Kasumi-1 (cell line): Measurements from ENCODE around the gene SGMS1.

Source experiments
- DNase-seq, 2 experiments: peaks; one replicate each; lab custom pipeline; 2025; lab: John Stamatoyannopoulos, UW

Gene SGMS1

DNA sequence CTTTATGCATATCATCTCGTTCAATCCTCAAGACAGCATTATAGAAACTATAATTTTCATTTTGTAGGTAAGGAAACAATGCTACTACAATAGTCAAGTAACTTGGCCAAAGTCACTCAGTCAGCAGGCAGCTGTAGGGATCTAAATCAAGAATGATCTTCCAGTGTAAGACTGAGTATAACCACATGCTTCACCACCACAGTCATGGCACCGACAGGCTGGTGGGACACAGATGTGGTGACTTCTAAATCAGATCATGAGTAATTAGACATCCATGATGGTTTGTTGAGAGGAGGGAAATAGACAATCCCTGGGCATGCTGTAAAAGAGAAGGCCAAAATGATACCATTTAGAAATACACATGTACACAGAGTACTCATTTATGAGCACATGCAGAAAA lies 288.4 kb downstream of the SGMS1 start:
- DNase-seq: no peak

DNA sequence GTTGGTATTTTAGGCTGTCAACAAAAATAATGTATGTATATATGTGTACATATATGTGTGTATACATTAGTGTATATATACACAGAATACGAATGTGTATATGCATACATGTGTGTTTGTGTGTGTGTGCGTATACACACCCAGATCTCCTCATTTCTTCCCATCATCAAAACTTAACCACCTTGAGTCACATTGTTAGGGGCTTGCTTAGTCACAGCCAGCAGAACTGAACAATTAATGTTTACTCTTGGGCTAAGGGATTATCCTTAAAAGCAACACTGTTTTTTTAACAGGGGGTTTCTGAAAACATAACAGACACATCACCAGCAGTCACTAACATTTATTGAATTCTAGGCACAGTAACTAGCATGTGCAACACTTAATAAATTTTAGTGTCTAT lies 289.5 kb downstream of the SGMS1 start:
- DNase-seq: no peak

DNA sequence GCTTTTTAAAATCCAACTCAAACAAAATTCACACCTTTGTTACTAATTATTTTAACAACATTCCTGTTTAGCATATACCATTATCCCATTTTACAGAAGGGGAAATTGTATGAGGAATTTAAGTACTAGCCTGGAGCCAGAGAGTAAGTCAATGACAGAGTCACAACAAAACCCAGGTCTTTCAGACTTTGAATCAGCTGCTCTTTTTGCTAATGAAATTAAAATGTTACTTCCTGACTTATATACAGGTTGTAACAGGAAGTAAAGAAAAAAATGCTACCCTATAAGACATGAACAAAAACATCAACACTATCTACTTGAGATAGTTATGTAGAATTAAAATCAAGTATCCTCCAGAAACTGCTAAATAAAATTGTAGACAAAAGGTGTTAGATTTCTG lies 289.9 kb downstream of the SGMS1 start:
- no peak for DNase-seq

DNA sequence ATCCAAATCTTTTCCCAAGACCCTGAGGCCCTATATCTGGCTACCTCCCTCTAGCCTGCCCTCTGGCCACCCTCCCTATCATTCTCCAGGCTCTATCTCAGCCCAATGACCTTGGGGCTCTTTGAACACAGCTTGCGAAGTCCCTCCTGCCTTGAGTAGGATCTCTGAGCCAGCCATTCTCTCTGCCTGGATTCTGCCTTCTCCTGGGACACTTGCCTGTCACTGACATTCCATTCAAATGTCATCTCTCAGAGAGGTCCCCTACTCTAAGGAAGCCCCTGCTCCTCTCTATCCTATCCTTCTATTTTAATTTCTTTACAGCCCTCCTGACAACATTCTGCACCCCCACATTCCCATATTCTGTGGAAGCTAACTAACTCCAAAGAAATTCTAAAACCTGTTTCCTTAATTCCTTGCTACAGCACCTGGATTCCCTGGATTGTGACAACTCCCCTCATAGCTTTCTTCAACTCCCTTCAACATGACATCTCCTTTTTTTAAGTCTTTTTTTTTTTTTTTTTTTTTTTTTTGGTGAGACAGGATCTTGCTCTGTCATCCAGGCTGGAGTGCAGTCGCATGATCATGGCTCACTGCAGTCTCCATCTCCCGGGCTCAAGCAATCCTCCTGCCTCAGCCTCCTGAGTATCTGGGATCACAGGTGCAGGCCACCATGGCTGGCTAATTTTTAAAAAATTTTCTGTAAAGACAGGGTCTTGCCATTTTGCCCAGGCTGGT lies 291.5 kb downstream of the SGMS1 start:
- DNase-seq: no peak

DNA sequence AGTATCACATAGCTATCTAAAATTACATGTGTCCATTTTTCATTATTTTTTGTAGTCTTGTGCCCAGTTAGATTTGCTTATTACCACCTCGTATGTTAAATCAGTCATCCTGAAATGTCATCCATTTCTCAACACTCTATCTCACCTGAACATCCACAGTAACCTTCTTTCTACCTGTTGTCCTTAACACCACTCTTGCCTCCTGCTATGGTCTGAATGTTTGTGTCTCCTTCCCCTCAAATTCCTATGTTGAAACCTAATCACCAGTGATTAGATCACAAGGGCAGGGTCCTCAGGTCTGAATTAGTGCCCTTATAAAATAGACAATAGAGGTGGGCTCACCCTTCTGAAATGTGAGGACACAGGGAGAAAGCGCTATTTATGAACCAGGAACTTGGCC lies 292.3 kb downstream of the SGMS1 start:
- no peak for DNase-seq

DNA sequence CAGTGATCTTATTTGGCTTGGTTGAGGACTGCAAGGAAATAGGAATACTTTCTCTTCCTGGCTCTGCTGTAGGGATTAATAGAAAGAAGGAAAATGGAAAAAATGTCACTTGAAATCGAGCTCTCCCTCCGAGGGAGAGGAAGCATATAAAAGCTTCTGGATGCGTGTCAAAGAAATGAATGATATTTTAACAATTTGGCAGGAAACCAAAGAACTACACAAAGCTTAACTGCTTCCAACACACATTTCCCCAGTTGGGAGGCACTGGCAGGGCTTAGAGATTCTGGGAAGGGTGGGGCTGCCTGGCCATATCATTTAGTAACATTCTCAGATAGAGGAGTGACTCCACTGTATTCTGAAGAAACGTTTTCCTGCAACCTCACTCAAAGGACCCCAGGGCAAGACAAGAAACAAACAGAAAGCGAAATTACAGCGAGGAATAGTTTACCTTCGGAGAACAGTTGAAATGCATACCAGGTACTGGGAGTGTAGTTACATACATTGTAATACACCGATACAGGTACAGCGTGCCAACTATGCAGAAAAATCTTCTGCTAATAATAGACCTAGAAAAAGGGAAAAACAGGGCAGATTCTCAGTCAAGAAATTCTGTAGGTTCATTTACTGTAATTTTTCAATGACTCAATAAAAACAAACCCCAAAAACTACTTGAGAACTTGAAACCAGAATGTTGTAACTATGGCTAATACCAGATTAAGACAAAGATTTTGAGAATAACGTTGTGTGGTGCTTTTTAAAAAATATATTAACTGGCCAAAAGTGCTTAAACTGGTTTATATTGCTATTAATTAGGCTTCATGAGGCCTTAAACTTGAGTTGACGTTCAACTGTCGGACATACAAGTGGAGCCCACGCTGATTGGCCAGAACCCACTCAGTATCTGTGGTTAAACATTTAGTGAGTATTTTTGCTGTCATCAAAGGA lies 296.7 kb downstream of the SGMS1 start:
- DNase-seq: peak; percentile 55 to 56

DNA sequence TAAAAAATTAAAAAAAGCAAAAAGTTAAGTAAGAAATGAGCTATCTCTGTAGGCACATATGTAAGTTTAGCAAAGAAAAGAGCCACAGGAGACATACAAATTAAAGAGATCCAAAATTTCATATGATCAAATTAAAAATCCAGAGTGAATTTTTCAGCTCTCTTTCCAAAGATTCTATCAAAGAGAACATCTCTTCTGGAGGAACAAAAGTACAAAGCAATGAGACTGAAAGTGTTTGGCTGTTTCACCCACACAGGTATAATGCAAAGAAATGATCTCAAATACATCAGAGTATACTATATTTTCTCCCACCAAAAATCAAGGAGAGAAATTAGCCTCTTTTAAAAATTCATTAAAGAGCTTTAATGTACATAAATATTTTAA lies 297.6 kb downstream of the SGMS1 start:
- DNase-seq: no peak

DNA sequence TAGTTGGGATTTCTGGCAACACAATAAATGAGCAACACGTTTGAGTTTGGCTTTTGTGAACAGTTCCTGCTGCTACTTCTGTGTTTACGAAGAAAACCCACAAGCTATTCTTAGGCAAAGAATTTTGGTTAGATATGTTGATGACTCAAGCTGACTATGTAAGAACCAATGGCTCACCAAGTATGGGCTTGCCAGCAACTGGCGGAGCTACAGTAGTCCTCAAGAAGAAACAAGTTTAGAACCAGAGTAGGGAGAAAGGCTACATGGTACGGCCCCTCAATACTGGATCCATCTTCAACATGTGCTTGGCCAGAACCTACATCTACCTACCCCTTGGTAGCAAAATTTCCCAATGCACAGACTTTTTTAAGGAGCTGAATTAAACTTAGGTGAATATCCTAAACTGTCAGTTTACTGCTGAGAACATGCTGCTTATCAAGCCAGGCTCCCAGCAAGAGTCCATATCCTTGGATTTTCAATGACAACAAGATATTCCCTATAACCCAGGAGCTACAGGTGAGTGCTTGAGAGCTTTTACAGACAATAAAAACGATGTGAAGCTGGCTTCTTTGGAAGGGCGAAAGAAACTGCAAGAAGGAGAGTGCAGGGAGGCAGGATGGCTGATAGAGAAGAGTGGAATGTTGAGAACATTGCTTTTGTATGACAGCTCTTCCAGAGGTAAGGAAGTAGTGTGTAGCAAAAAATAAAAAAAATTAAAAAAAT lies 298.1 kb downstream of the SGMS1 start:
- DNase-seq: peak; percentile 92 to 94

DNA sequence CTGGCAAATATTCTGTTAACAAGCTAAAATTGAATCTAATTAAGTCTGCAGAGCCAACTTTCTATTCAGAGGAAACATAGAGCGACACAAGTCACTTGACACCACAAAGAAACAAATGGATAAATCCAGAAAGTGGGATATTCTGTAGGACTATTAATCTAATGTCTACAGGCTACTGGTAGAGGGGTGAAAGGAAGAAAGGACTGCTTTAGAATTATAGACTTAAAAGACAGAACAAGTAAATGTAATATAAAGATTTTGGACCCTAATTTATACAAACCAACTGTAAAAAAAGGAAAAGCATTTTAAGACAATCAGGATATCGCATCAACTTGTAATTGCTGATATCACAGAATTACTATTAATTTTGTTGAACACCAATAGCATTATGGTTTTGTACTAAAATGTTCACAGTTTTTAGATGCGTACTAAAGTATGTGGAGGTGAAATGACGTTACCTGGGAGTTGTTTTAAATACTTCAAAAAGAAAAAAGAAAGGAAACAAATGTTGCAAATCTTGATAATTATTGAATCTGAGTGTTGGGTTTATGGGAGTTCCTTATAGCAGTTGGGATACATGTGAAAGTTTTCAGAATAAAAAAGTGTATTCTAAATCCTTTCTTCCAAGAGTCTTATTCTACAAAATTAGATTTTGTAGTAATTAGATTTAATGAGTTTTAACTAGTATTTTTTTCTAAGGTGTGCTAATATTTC lies 298.9 kb downstream of the SGMS1 start:
- no peak for DNase-seq

DNA sequence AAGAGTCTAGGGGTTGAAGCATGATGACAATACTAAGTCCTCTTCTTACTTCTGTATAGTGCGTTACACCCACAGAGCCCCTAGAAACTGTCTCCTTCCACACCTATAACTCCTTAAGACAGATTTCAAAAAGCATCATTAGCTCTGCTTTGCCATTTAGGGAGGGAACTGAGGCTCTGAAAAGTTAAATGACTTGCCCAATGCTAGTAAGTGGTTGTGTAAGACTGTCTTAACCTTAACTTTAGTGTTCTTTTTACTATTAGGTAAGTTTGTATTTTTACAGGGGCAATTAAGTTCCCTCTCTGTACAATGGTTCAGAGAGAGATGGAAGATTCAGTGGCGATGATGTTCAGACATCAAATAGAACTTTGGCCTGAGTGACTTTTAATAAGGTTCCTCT lies 299.7 kb downstream of the SGMS1 start:
- DNase-seq: no peak

DNA sequence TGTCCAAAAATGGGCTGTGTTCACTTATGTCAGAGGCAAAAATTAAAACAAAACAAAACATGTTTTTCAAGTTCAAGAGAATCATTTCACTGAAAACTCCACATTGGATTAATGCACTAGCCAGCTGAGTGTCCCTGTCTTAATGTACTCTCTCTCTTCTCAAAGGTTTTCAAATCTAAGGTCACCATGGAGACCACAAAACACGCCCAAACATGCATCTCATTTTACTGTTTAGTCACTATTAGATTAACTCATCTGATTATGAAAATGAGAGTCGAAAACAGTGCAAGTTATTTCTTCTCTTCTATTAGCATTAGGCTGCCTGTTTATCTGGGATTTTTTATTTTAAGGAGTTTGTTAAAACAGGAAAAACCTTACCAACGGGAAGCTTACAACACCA lies 301.7 kb downstream of the SGMS1 start:
- DNase-seq: no peak

DNA sequence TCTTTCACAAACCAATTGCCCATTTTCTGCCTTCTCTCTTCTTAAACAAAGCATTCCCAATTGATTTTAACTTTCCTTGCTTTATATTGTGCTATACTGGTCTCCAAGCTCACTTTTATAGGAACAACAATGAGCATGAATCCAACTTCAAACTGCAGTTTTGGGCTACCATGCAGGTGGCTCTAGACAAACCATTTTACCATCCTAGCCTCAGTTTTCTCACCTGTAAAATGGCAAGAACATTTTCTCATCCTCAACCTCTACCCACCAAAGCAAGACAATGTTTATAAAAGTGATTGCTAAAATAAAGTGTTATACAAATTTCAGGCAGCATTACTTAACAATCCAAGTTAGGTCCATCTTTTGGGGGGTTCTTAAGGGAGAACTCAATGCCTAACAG lies 305.6 kb downstream of the SGMS1 start:
- DNase-seq: no peak

DNA sequence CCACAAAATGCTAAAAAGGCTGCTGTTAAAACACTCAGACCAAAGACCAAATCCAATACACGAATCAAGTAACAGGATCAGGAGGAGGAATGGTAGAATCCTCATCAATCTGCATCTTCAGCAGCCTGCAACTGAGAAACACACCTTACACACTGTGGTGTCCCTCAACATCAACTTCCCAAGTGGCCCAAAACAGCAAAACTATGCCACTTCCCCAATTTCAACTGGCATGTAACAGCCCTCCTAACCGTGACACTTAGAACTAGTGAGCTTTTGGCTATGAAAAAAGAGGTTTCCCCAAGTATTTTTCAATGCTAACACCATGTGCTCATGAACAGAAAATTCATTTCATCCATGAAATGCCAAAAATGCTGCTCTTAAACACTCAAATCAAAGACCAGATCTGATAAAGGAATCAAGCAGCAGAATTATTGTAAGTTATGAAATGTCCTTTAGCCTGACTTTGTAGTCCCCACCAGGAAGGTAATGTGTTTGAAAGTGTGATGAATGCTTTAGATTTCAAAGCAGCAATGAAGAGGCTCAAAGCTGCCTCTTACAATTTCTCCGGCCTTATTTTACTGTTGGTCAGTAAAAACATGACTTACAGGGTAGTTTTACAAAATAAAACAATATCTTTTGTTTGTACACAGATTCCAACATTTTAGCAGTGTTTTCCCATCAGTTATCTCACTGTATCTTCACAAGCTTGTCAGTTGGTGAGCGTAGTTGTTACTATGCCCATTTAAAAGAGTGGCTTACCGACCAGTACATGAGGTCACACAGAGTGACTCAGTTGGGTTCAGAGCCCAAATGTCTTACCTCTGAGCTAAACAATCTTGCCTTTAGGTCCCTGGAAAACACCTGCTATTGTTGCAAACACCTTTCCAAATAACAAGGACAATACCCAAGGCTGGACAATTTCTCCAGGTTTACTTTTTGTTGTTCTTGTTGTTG lies 306.8 kb downstream of the SGMS1 start:
- peak; percentile 60 to 61 for DNase-seq

DNA sequence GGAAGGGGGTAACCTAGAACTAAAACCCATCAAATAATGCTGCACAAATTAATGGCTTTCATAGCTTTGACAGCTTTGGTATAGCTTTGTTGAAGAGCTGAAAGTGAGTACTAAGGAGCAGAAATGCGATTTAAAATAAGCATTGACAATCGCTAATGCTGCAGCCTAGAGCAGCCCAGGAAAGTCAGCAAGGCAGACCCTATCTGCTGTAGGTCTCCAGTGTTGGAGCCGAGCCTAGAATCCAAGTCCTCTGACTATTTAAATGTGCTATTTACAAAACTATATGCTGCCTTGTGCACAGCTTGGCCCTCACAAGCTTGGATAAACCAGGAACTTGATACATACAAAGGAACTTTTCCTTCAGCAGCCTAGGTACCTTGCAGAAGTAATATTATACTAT lies 307.6 kb downstream of the SGMS1 start:
- DNase-seq: no peak

DNA sequence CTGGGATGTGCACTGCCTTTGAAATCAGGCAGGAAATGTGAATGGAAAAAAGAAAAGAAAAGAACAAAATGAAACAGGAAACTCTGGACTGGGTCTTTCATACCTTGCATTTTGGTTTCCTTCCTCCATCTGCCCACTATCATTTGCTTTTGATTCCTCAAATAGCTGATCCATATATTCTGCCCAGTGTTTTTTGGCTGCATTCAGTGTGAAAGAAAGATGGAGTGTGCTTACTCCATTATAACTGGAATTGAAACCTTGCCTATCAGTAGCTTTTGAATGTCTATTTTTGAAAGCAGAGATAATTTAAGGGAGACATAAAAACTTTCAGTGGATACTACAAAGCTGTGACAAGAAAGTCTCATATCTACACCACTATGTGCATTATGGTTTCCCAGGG lies 308.3 kb downstream of the SGMS1 start:
- DNase-seq: no peak

DNA sequence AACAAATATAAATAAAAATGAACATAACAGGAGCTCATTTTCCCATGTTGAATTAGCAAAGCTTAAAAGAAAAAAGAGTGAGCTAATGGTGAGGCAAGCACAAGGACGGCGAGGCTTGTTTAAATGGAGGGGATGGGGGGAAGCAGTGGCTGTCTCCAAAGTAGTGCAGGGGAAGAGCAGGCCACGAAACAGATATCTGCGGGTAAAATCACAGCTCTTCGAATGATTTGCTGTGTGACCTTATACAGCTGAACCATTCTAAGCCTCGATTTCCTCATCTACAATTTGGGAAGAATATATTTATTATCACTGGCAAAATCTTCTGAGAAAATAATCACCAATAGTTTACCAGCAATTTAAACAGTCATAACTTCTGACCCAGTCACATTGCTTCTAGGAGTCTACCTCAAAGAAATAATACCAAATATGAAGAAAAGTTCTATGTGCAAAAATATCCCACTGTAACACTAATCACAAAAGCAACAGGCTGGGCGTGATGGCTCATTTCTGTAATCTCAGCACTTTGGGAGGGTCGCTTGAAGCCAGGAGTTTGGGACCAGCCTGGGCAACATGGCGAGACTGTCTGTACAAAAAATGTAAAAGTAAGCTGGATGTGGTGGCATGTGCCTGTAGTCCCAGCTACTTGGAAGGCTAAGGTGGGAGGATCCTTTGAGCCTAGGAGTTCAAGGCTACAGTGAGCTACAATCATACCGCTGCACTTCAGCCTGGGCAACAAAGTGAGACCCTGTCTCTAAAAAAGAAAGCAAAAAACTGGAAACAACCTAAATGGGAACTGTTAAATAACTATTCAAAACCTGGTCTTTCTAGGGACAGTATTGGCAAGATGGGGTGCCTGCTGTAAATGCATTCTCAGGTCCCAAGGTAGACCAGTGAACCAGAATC lies 309.3 kb downstream of the SGMS1 start:
- DNase-seq: no peak

DNA sequence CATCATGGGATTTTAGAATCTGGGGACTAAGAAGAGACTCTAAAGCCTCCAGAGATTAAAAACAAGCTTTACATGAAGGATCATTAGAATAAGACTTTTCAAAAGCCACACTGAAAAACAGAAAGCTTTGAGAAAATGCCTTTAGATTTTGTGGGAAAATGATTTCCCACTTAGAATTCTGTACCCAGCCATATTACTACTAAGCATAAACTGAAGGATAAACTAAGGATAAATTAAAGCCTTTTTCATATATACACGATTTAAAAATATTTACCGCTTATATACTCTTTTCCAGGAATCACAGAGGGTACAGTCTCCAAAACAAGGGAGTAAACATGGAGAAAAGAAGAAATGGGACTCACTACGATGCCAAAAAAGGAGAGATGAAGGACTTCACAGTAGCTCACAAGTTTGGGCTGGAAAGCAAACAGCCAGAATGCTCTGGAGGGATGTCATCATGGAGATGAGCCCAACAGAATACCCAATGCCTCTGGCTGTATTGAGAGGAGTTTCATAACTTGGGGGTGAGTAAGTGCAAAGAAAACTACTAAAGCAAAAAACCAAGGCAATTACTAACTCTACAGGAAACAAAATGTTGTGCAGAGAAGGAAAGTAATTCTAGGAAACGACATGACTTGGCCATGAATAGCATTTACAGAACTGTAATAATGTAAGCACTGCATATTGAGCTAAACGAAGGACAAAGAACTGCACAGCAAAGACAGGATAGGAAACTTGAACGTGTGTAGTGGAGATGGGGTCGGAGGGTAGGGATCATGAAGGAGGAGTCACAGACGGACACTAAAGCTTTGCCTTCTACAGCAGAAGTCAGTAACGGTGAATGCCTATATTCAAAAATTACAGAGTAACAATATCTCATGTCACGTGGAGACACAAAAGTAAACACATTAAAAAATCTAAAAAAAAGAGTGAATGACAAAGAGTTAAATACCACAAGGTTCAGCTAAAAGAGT lies 311.0 kb downstream of the SGMS1 start:
- no peak for DNase-seq

DNA sequence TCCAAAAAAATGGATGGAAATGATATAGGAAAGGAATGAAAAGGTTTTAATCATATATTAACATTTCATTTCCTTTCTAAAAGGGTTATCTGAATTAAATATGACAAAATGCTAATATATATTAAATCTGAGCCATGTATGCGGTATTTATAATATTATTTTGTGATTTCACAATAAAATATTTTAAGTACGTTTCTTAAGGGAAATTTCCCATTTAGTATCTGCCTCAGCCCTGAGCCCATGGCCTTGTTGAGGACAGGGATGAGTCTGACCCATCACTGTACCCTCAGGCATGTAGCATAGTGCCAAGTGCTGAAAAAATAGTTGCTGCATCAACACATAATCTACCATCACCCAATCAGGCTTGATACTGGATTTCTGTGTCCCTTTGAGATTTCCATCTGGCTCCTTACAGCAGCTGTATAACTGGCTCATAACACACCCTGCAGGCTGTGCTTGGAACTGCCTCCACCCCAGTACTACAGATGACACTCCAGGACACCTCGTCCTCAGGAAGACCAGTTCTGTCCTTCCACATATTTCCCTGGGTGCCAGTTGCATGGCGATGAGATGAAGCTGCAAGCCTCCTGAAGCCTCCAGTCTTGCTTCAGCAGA lies 313.1 kb downstream of the SGMS1 start:
- DNase-seq: peak; percentile 70 to 86
